MM.1S (cell line): ENCODE results near the gene OXLD1.

ENCODE experiments used
- CTCF ChIP-seq: fragments of 300-600 bp; sonication (generic); IDR thresholded peaks from 2 replicates; pipeline ENCODE4 v1.5.1; 2016; ENCODE audit warnings: antibody characterized with exemption, low read length, mixed read lengths
- EZH2 ChIP-seq: fragments of 300-600 bp; sonication (generic); optimal IDR thresholded peaks from 2 replicates; pipeline ENCODE3; 2017; ENCODE audit warnings: low read depth, mild to moderate bottlenecking, antibody characterized with exemption, low read length, mixed read lengths
- EZH2phosphoT487 ChIP-seq: fragments of 300-600 bp; sonication (generic); IDR thresholded peaks from 2 replicates; pipeline ENCODE4 v1.6.1; 2018; ENCODE audit warnings: antibody characterized with exemption, low read length

GRCh38 chr17:81635431-81635830, 31.0 kb downstream of the OXLD1 start:
- TF ChIP-seq EZH2, result no peak
- no peak for TF ChIP-seq CTCF
- no peak for TF ChIP-seq EZH2phosphoT487
